Spleen (tissue), 7 donors: ENCODE results near the gene POU6F2.

Source experiments
- POLR2A ChIP-seq, 3 donors: fragments of 450-650 bp; IDR thresholded peaks; one replicate each; pipeline ENCODE4 v1.5.1; 2017; ENCODE audit warnings: antibody characterized with exemption in 3 of 3, mild to moderate bottlenecking in 1 of 3
- TF ChIP-seq, protein P1 (sequence below), 11 experiments: fragments of 200-600 bp in 7 of 11; fragments of 450-650 bp in 4 of 11; sonication (generic) in 4 of 11; IDR thresholded peaks in 8 of 11; conservative IDR thresholded peaks in 3 of 11; 1 replicate in 7 of 11; 2 replicates in 4 of 11; pipeline versions ENCODE4 v1.4.0 to v1.8.0; 2016 to 2021; ENCODE audit warnings: antibody characterized with exemption in 11 of 11, inconsistent platforms in 4 of 11, mild to moderate bottlenecking in 1 of 11
- donor health status: DM: no; HTN: no; CAD: no; lungs with moderate emphysema.
- donor health status: DM: no; HTN: no; CAD: no.
- donor health status: DM: no; HTN: no; CAD: no.

DNA sequence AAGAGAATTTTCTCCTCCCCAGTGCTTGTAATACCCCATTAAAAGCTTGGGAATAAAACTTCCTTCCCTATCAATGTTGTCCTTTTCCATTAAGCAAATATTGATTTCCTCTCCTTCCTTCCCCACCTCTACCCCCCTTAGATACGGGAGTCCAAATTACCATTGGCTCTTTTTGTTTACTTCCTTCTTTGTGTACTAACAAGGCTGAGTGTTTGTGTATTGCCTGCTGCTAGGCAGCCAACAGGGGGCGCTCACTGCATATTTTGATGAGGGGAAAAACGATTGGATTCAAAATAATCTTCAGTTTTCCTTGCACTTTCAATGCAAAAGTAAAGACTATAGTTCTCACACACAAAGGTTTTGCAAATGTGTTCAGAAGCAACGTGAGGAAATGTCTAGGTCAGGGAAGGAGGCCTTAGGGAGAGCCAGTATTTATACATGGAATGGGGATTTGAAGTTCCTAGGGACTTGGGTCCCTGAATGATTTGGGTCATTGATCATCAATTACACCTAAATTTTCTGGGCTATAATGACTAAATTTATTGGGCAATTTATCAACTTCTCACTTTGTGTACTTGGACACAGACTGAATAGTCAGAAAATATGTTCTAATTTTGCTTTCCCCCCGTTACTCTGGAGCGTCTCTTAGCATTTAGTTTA lies 45.1 kb upstream of the POU6F2 start:
- TF ChIP-seq, protein P1, sequence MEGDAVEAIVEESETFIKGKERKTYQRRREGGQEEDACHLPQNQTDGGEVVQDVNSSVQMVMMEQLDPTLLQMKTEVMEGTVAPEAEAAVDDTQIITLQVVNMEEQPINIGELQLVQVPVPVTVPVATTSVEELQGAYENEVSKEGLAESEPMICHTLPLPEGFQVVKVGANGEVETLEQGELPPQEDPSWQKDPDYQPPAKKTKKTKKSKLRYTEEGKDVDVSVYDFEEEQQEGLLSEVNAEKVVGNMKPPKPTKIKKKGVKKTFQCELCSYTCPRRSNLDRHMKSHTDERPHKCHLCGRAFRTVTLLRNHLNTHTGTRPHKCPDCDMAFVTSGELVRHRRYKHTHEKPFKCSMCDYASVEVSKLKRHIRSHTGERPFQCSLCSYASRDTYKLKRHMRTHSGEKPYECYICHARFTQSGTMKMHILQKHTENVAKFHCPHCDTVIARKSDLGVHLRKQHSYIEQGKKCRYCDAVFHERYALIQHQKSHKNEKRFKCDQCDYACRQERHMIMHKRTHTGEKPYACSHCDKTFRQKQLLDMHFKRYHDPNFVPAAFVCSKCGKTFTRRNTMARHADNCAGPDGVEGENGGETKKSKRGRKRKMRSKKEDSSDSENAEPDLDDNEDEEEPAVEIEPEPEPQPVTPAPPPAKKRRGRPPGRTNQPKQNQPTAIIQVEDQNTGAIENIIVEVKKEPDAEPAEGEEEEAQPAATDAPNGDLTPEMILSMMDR (IDR thresholded peaks at IDR 0.05 in 8 of 11, conservative IDR thresholded peaks at IDR 0.05 in 3 of 11) = peak in 9 of 11 experiments; percentile 30 to 75 (median 66)
- no peak for TF ChIP-seq POLR2A (IDR thresholded peaks at IDR 0.05)
